NCI-H748 (cell line): Measurements from ENCODE around the gene CHMP4A.
"Not testable (repeated sequence)": the region's sequence is repeated elsewhere in the genome, so short reads cannot be mapped to it uniquely, and the experiment has no call there.

Source experiments
- DNase-seq: peaks from one replicate; lab custom pipeline; 2025; ENCODE audit not compliant: unreplicated experiment; lab: John Stamatoyannopoulos, UW

CHMP4A gene

GRCh38 chr14:24247422-24247821, 34.1 kb upstream of the CHMP4A start:
- no peak for DNase-seq

GRCh38 chr14:24246765-24247212, 33.5 kb upstream of the CHMP4A start:
- no peak for DNase-seq

DNA sequence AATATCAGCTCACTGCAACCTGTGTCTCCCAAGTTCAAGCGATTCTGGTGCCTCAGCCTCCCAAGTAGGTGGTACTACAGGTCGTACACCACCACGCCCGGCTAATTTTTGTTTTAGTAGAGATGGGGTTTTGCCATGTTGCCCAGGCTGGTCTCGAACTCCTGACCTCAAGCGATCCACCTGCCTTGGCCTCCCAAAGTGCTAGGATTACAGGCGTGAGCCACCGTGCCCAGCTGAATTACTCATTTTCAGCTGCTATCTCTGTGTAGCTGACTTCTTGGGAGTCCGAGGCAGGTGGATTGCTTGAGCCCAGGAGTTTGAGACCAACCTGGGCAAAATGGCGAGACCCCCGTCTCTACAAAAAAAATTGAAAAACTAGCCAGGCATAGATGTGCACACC, 32.1 kb upstream of the CHMP4A start:
- not testable (repeated sequence) for DNase-seq

DNA sequence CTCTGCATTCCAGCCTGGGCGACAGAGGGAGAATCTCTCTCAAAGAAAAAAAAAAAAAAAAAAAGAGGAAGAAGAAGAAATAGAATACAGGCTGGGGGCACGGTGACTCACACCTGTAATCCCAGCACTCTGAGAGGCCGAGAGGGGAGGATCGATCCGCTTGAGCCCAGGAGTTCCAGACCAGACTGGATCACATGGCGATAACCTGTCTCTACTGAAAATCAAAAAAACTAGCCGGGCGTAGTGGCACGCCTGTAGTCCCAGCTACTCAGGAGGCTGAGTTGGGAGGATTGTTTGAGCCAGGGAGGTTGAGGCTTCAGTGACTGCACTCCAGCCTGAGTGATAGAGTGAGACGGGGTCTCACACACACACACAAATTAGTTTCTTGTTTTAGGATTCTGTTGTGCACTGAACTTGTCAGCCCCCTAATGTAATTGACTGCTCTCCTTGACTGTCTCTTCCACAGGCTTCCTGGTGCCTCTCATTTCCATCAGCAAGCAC, 30.1 kb upstream of the CHMP4A start:
- DNase-seq = no peak

- DNase-seq = peak; percentile 94
These were observed 28.6 kb upstream of the CHMP4A start for GRCh38 chr14:24241829-24242443.

- no peak for DNase-seq
These were observed 27.0 kb upstream of the CHMP4A start for GRCh38 chr14:24240110-24240918.

DNA sequence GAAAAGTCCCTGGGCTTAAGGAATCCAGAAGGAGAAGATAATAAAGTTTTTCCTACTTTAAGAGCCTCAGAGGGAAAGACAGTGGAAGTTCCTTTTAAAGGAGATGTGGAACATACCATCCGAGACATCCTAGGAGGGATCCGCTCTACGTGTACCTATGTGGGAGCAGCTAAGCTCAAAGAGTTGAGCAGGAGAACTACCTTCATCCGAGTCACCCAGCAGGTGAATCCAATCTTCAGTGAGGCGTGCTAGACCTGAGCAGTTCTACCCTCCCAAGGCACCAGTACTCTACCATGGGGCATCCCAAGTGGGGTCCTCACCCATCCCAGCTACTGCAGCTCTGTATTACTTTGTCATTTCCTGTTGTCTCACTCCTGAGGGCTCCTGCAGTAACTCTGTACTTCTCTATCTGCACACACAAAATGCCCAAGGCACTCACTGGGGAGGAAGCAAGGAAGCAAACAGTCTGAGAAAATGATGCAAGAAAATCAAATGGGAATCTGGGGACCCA, 25.3 kb upstream of the CHMP4A start:
- DNase-seq = no peak

- DNase-seq = no peak
These were observed 24.8 kb upstream of the CHMP4A start for GRCh38 chr14:24238123-24238522.

DNA sequence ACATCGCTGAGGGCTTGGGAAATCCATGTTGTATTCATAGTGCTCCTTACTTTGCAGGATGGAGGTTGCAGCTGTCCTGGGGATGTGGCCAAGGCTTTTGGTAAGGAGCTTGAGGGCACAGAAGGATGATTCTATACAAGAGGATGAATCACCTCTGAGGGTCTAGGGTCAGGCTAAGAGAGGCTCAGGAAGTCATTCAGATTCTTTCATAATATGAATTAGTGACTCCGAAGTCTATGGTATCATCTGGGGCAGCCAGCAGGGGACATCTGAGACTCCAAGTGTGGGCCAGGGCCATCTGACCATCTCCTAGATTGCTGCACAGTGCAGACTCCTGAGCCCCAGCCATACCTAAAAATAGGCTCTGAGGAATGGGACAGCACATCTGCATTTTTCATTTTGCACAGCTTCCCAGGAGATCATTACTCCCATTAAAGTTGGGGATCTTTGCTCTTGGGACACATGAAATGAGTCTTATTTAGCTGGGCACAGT, 24.2 kb upstream of the CHMP4A start:
- DNase-seq = no peak

- DNase-seq = no peak
These were observed 23.6 kb upstream of the CHMP4A start for GRCh38 chr14:24236689-24237462.

DNA sequence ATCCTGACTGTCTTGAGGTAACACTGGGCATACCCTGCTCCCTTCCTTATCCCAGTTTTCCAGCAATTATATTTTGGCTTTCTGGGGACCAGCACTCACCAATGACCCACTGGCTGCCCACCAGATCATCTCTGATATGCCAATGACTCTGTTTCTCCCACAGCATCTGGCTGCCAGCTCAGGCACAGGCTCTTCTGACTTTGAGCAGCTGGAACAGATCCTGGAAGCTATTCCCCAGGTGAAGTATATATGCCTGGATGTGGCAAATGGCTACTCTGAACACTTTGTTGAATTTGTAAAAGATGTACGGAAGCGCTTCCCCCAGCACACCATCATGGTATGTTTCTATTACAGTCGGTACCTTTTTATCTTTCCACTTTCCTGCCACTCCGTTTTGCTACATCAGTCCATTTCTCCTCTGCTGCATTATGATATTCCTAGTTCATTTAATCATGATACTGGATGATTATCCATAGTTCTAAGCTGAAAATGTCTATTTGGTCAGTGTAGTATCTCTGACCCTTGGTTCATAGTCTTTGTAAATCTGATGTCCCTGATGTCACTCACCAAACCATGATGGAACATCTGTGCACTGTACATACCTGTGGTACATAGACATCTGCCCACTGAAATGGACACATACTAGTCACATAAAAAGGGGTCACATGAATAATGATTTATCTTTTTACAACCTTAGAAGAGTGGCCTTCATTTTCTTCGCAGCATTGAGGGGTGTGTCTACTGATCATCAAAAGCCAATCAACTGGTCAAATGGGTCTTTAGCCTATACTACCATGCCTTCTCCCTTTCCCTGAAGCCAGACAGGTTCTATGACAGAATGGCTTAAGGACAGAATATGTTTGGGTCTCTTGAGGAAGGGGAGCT, 22.8 kb upstream of the CHMP4A start:
- no peak for DNase-seq

GRCh38 chr14:24234095-24235005, 21.1 kb upstream of the CHMP4A start:
- no peak for DNase-seq

DNA sequence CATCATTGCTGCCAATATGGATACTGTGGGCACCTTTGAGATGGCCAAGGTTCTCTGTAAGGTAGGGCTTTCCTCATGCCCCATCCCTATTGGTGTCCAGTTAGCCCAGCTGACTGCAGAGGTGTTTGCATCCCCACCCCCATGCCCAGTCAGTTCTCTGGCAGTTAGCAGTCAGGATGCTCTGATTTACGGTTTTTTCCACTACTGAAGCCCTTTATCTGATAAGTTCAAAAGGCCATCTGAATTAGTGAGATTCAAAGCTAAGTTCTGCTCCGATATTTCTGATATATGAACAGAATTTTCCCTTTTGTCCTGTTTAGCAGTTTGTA, 20.2 kb upstream of the CHMP4A start:
- peak; percentile 12 for DNase-seq

DNA sequence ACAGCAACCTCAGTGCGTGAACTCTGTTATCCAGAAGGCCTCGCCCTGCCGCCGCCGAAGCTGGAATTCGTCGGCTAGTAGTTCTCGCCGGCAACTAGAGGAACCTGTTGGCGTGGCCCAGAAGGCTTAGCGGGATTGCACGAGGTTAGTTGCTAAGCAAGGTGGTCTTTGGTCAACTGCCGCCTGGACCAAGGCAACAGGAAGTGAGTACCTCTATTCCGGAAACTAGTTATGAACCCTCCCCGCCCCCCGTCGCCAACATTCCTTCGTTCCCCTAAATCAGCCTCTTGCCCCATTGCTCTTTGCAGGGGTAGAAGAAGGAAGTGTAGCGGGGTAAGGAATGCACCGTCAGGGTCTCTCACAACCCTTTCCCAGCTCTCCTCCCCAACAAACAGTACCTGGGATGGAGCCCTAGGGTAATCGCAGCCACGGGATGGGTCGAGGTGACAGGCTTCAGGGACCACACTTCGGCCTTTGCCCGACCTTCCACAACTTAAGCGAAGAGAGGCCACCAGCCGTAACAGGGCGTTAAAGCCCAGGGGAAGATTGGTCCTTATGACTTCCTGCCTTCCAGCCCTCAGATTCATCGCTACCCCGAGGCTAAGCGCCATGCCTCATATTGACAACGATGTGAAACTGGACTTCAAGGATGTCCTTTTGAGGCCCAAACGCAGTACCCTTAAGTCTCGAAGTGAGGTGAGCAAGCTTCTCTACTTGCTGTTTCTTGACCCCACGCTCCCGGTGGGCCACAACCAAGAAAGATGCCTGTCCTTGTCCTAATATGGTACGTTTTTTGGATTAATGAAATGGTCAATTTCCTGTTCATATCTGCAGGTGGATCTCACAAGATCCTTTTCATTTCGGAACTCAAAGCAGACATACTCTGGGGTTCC, 19.6 kb upstream of the CHMP4A start, which contains the start of gene GMPR2:
TSS of gene GMPR2 (plus strand) at position 285 of the 893 bp plus-strand sequence. CDS start at position 610, 325 bp downstream.
- peak; percentile 31 for DNase-seq

DNA sequence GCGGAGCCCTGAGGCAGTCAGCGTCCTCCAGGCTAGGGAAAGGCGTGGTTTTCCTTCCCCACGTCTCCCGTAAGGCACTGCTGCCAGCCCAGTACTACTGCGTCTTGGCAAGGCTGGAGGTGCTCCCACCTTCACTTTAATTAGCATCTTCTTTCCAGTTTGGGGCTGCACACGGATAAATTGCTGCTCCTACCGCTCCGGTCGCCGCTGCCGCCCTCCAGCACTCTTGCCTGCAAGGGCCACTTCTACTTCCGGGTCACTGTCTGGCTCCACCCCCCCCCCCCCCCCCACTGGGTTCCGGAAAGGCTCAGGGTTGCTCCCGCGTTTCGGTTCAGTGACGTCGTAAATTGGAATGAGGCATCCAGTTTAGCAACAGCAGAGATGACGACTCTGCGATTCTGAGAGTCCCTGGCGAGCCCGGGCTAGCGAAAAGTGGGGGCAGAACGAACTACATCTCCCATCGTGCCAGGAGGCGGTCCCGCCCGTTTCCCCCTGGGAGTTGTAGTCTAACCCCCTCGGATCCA, 18.9 kb upstream of the CHMP4A start, which contains the start of gene NEDD8:
TSS of gene NEDD8 (minus strand) at position 247 of the 524 bp plus-strand sequence. CDS start at position 147, 100 bp downstream.
- DNase-seq = peak; percentile 89

DNA sequence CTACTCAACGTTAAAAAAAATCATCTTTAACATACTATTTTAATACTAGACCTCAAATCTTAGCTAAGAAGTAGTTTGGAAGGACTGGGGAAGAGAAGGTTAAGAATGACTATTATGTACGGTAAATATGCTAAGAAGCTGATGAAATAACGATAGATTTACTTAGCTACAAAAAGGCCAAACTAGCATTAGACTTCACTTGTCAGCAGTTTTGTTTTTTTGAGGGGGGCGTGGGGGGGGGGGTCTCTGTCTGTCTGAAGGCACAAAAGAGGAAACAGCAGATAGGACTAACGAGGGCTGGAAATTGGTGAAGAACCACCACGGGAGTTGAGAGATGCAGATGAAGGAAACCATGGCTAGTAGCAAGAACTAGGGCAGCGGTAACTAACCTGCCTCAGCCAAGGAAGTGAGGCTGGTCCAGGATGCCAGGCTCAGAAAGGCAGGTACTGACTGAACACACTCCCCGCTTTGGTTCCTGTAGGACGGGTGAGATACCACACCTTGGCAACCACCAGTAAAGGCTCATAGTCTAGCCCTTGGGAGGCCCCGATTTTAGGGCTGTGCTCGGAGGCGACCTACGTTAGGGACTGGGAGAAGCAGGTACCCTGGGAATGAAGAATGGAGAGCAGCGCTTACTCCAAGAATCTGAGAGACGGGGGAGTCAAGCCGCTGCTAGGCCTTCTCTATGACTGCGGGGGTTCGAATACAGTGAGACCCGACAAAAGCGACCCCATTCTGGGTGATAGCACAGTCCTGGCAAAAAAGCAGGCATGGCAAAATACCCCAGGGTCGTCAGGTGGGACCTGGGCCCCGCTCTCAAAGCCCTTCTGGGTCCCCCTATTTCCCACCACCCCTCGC, 18.2 kb upstream of the CHMP4A start:
- DNase-seq = peak; percentile 39

DNA sequence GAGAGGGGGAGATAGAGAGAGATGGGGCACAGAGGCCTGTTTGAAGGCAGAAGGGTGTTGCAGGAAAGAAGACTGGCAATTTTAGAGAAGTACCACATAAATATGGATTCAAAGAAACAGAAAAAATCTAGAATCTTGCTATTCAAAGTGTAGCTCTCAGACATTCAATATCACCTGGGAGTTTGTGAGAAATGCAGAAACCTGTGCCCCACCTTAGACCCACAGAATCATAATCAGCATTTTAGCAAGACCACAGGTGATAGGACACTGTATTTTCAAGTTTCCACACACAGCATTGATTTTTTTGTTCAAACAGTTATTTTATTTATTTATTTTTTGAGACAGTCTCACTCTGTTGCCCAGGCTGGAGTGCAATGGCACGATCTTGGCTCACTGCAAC, 15.6 kb upstream of the CHMP4A start:
- DNase-seq = no peak
